22Rv1 (cell line): Measurements from ENCODE around the gene FBXW12.

Experiments used
- ZFX ChIP-seq: fragments of 450-650 bp; IDR thresholded peaks from 2 replicates; pipeline ENCODE4 v1.6.1; 2017; ENCODE audit warnings: antibody characterized with exemption, borderline replicate concordance
- TF ChIP-seq, protein P1 (sequence below): fragments of 450-650 bp; IDR thresholded peaks from 2 replicates; pipeline ENCODE4 v1.5.1; 2017; ENCODE audit warnings: mild to moderate bottlenecking

- TF ChIP-seq, protein P1, sequence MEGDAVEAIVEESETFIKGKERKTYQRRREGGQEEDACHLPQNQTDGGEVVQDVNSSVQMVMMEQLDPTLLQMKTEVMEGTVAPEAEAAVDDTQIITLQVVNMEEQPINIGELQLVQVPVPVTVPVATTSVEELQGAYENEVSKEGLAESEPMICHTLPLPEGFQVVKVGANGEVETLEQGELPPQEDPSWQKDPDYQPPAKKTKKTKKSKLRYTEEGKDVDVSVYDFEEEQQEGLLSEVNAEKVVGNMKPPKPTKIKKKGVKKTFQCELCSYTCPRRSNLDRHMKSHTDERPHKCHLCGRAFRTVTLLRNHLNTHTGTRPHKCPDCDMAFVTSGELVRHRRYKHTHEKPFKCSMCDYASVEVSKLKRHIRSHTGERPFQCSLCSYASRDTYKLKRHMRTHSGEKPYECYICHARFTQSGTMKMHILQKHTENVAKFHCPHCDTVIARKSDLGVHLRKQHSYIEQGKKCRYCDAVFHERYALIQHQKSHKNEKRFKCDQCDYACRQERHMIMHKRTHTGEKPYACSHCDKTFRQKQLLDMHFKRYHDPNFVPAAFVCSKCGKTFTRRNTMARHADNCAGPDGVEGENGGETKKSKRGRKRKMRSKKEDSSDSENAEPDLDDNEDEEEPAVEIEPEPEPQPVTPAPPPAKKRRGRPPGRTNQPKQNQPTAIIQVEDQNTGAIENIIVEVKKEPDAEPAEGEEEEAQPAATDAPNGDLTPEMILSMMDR: no peak
- TF ChIP-seq ZFX: no peak
Observed at GRCh38 chr3:48425281-48425812, 53.3 kb downstream of the FBXW12 start.
